UCSD-AML1 (cell line): Measurements from ENCODE around the gene MT2A.
A peak's percentile ranks its signal among the peaks of the same experiment; 100 is the strongest.

Experiments
- DNase-seq: peaks from one replicate; lab custom pipeline; 2025; ENCODE audit not compliant: unreplicated experiment; lab: John Stamatoyannopoulos, UW

Gene MT2A

DNA sequence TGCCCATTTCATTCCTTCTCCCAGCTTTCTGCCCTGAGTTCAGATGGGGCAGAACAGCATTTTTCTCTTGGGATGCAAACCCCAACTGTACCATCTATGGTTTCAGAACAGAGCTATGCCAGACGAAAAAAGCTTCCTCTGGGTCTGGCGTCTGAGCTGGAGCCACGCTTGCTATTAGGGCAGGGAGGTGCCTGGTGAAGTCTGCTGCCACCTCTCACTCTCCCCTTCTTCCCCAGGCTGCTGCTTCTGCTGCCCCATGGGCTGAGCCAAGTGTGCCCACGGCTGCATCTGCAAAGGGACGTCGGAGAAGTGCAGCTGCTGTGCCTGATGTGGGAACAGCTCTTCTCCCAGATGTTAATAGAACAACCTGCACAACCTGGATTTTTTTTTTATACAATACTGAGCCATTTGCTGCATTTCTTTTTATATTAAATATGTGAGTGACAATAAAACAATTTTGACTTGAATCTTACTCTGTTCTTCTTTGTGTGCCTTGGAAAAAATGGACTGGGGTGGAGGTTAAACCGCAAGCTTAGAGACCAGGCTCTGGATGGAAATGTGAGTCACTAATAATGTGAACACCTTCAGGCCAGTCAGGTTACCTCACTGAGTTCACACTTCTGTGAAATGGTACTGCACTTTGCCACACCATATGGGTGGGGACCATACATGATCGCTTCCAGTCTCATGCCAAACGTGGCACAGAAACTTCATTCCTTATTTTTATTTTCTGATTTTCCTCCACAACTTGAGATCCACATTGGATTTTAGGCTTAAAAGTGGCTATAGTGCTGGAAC is 28.4 kb downstream of the MT2A start:
- no peak for DNase-seq

DNA sequence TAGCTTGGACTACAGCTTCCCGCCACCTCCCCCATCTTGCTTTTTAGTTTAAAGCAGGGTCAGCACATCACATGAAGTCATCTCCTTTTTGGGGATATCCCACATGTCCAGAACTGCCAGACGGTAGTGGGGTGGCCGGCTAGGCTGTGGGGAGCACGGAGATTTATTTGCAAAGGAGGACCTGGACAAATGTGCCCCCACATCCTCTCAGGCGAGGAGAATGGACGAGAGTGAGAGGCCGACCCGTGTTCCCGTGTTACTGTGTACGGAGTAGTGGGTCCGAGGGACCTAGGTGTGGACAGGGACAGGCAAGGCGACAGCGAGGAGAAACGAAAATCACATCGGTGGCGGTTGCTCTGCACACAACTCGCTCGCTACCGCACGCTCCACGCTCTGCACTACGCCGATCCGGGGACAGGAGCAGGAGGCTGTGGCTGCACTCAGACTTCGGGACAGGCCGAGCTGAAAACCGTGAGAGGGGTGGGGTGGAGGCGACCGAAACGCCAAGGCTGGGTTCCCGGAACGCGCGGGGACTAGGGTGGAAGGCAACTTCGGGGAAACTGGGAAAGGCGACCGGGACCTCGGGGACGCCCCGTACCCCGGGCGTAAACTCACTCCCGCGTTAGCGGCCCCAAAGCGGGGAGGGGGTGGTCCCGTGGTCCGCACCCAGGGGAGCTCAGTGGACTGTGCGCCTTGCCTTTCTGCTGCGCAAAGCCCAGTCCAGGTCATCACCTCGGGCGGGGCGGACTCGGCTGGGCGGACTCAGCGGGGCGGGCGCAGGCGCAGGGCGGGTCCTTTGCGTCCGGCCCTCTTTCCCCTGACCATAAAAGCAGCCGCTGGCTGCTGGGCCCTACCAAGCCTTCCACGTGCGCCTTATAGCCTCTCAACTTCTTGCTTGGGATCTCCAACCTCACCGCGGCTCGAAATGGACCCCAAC is 29.7 kb downstream of the MT2A start, which contains the start of gene MT1A:
Gene MT1A, plus strand, starts transcription at position 853 of the 937 bp plus-strand sequence. Its CDS starts 73 bp downstream, at position 926.
- DNase-seq = no peak

DNA sequence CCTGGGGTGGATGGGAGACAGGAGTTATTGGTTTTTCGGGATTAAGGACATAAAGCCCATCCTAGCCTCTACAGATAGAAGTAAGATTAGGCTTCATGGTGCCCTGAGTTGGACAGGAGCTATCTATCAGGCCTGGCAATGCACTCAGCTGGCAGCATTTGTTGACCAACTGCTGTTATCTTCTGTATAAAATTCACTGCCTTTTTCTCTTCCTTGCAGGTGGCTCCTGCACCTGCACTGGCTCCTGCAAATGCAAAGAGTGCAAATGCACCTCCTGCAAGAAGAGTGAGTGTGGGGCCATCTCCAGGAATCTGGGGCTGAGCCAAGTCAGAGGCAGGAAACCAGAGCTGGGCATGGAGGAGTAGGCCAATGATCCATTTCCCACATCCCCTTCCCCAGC is 30.7 kb downstream of the MT2A start:
- no peak for DNase-seq

- no peak for DNase-seq
Measured at GRCh38 chr16:56640076-56640475, 31.7 kb downstream of the MT2A start.

- no peak for DNase-seq
Measured at GRCh38 chr16:56641166-56641565, 32.8 kb downstream of the MT2A start.

DNA sequence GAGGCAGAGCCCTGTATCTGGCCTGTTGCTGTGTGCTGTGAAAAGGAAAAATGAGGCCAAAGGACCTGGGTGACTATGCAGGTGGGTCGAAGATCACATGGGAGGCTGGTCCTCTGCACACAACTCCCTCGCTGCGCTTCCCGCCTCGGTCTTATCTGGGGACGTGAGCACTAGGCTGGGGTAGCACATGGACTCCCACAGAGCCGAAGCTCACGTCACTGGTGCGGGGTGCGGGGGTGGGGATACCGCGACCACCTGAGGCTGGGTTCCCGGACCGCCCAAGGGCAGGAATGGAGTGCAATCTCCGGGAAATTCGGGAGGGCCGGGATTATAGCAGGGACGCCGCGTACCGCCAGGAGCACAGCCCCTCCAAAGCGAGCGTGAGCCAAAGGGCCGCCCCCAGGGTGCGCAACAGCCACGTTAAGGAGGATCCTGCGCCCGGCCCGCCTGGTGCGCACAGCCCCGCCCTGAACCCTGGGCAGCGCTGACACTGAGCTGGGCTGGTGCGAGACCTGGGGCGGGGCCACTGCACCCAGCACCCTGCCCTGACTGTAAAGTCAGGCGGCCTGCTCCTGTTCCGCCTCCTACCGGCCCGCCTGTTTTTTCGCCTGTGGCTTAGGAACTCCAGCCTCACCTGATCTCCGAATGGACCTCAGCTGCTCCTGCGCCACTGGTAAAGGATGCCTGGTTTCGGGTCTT is 34.8 kb downstream of the MT2A start:
- no peak for DNase-seq

DNA sequence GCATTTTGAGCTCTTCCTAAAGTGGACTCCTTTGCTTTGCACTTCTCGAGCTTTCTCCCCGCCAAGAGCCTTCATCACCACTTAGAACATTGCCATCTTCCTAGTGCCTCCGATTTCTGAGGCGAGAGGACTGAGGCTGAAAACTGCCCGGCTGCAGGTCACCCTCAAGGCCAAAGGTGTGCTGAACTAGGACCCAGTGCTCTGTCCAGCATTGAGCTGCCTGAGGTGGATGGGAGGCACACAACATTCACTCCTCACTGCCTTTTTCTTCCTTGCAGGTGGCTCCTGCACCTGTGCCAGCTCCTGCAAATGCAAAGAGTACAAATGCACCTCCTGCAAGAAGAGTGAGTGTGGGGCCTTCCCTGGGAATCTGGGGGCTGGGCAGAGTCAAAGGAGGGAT is 35.4 kb downstream of the MT2A start:
- DNase-seq = no peak

DNA sequence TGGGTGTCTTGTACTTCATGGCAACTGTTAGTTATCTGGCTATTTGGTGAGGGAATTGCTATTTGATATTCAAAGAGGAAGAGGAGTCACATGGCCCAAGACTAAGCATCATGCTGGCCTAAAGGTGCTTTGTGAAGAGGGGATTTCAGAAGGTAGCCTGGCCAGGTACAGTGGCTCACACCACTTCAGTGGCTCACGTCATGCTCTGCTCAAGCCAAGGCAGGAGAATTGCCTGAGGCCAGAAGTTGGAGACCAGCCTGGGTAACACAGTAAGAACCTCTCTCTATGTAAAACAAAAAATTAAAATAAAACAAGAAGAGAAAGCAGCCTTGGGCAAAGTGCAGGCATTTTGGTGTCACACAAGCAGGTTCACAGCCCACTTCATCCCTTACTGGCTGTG is 36.9 kb downstream of the MT2A start:
- DNase-seq = no peak

- no peak for DNase-seq
Measured at GRCh38 chr16:56645838-56646237, 37.5 kb downstream of the MT2A start.

GRCh38 chr16:56647641-56648431 is 39.5 kb downstream of the MT2A start:
- DNase-seq = no peak

DNA sequence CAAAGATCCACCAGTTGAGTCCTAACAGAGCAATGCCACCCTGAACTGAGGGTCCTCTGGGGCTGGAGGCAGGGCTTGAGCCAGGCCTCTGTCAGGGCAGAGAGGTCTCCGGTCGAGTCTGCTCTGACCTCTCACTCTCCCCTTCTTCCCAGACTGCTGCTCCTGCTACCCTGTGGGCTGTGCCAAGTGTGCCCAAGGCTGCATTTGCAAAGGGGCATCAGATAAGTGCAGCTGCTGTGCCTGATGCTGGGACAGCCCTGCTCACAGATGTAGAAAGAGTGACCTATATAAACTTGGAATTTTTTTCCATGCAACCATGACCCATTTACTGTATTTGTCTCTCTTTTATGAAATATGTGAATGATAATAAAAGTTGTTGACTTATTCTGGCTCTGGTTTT is 40.9 kb downstream of the MT2A start:
- DNase-seq = no peak

DNA sequence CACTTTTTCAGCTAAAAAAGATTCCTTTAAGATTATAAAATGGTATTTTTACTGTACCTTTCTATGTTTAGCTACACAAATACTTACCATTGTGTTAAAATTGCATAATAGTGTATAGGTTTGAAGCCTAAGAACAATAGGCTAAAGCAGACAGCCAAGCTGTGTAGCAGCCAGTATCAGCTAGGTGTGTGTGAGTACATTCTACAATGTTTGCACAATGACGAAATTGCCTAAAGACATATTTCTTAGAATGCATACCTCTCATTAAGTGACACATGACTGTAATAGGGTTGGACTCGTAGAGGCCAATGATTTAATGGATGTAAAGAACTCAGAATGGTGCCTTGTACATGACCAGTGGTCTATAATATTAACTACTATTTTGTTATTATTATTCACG is 41.4 kb downstream of the MT2A start:
- DNase-seq = no peak

GRCh38 chr16:56651586-56651985 is 43.2 kb downstream of the MT2A start, which contains the start of gene MT1B:
MT1B (plus strand) TSS chr16:56651886; CDS start chr16:56651954, 68 bp downstream.
- no peak for DNase-seq

- DNase-seq = no peak
Measured at GRCh38 chr16:56652600-56652999, 44.2 kb downstream of the MT2A start.

DNA sequence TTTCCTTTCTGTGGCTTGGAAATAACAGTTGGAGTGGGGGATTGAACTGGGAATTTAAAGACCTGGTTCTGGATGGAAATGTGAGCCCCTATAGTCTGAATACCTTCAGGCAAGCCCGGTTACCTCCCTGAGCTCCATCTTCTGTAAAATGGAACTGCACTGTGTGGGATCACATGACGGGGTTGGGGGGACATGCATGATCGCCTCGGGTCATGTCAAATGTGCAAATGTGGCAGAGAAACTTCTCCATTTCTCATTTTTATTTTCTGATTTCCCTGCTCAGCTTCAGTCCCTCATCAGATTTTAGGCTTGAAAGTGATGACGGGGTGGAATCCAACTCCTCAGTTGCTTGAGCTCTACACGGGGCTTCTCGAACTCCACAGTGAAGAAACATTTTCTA is 44.8 kb downstream of the MT2A start:
- DNase-seq = no peak

- DNase-seq = peak; percentile 71
Measured at GRCh38 chr16:56657555-56658326, 49.4 kb downstream of the MT2A start, which contains the start of gene MT1F. MT1F (plus strand) TSS chr16:56657959; CDS start chr16:56658059, 100 bp downstream.

DNA sequence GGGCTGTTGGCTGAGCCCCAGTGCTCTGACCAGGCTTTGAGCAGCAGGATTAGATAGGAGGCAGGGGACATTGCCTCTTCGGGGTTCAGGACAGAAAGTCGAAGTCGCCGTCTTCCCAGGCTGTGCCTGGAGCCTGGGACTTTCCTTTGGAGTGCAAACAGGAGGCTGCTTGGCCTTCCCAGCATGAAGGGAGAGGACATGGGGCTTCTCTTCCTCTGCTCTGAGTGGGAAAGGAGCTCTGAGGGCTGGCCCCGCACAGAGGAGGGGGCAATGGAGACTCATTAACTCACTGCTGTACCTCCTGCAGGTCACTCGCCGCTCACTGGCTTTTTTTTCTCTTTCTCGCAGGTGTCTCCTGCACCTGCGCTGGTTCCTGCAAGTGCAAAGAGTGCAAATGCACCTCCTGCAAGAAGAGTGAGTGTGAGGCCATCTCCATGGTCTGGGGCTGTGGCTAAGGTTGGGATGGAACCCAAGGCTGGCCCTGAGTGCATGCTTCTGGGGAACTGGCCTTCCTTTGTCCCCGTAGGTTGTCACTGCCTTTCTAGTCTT is 50.0 kb downstream of the MT2A start:
- DNase-seq = no peak
